WTC11 (cell line): ENCODE results near the gene TM9SF4. TPM values are rescaled to one million over a fixed set of nuclear protein-coding genes. Genes with fewer than 3 reads are reported as not detected.

Source experiments
- ATAC-seq: fragments of 200-7000 bp; cut with Tn5 transposase; 2 replicates; pipeline ENCODE4 v1.10.0; 2021; ENCODE audit warnings: mild to moderate bottlenecking, moderate library complexity
- CTCF ChIA-PET: fragments of 300-600 bp; sonication (Branson Sonifier 250); formaldehyde crosslinking; loops from one replicate; lab custom pipeline; 2021; ENCODE audit warnings: antibody characterized with exemption; lab: Charles Lee
- POLR2A ChIA-PET: fragments of 350-600 bp; sonication (Branson Sonifier 250); formaldehyde crosslinking; loops from one replicate; lab custom pipeline; 2021; ENCODE audit warnings: antibody characterized with exemption; lab: Charles Lee
- DNase-seq: peaks from one replicate; pipeline ENCODE4 v3.0.0; 2021; ENCODE audit warnings: low spot score
- H3K27ac Mint-ChIP-seq: 2 replicates; pipeline ENCODE4 v1.8.0; 2021; ENCODE audit warnings: mixed read lengths
- H3K27me3 Mint-ChIP-seq: 2 replicates; pipeline ENCODE4 v1.8.0; 2021; ENCODE audit warnings: low read depth, mild to moderate bottlenecking, moderate library complexity, mixed read lengths
- H3K36me3 Mint-ChIP-seq: 2 replicates; pipeline ENCODE4 v1.8.0; 2021; ENCODE audit warnings: mixed read lengths
- H3K4me1 Mint-ChIP-seq: 2 replicates; pipeline ENCODE4 v1.8.0; 2022; ENCODE audit warnings: mixed read lengths
- H3K4me3 Mint-ChIP-seq: 2 replicates; pipeline ENCODE4 v1.8.0; 2021; ENCODE audit warnings: mild to moderate bottlenecking, moderate library complexity, mixed read lengths
- H3K9me3 Mint-ChIP-seq: 2 replicates; pipeline ENCODE4 v1.8.0; 2021; ENCODE audit warnings: mixed read lengths
- EMX1 ChIP-seq: fragments of 250-450 bp; sonication (Bioruptor Pico); IDR thresholded peaks from 2 replicates; pipeline ENCODE4 v1.8.0; 2021; ENCODE audit warnings: mild to moderate bottlenecking
- ESRRA ChIP-seq: sonication (generic); formaldehyde crosslinking; IDR thresholded peaks from 2 replicates; pipeline ENCODE4 v1.8.1; 2022; ENCODE audit warnings: mild to moderate bottlenecking, missing genetic modification reagents, borderline replicate concordance
- GTF2I ChIP-seq: fragments of 250-450 bp; sonication (Bioruptor Pico); conservative IDR thresholded peaks from 2 replicates; pipeline ENCODE4 v1.4.0; 2021; ENCODE audit warnings: mild to moderate bottlenecking
- JAZF1 ChIP-seq: fragments of 250-450 bp; sonication (Bioruptor Pico); IDR thresholded peaks from 2 replicates; pipeline ENCODE4 v1.9.0; 2021; ENCODE audit warnings: moderate library complexity, mild to moderate bottlenecking, inconsistent platforms
- MXD4 ChIP-seq: fragments of 250-450 bp; sonication (Bioruptor Pico); IDR thresholded peaks from 2 replicates; pipeline ENCODE4 v1.8.0; 2021; ENCODE audit warnings: mild to moderate bottlenecking, moderate library complexity, borderline replicate concordance
- NFATC4 ChIP-seq: fragments of 250-450 bp; sonication (Bioruptor Pico); IDR thresholded peaks from 2 replicates; pipeline ENCODE4 v1.9.0; 2021; ENCODE audit warnings: mild to moderate bottlenecking
- NR2C2 ChIP-seq: sonication (generic); formaldehyde crosslinking; IDR thresholded peaks from 2 replicates; pipeline ENCODE4 v1.8.0; 2022; ENCODE audit warnings: mild to moderate bottlenecking, missing genetic modification reagents
- TCF7 ChIP-seq: sonication (generic); formaldehyde crosslinking; IDR thresholded peaks from 2 replicates; pipeline ENCODE4 v1.8.0; 2022; ENCODE audit warnings: mild to moderate bottlenecking, low read depth, missing genetic modification reagents, moderate library complexity
- ZBTB21 ChIP-seq: sonication (generic); formaldehyde crosslinking; IDR thresholded peaks from 2 replicates; pipeline ENCODE4 v1.8.1; 2023; ENCODE audit warnings: mild to moderate bottlenecking, missing genetic modification reagents, borderline replicate concordance
- ZNF219 ChIP-seq: sonication (generic); formaldehyde crosslinking; IDR thresholded peaks from 2 replicates; pipeline ENCODE4 v1.8.0; 2023; ENCODE audit warnings: missing genetic modification reagents, mild to moderate bottlenecking, borderline replicate concordance
- total RNA-seq: library from RNA; stranded (reverse); gene quantifications from 3 replicates; pipeline ENCODE4 v1.2.3, GENCODE V29; 2021
- TF ChIP-seq, protein P1 (sequence below): sonication (generic); formaldehyde crosslinking; IDR thresholded peaks from 2 replicates; pipeline ENCODE4 v1.8.0; 2023; ENCODE audit warnings: missing genetic modification reagents
- TF ChIP-seq, protein P2 (sequence below): sonication (generic); formaldehyde crosslinking; IDR thresholded peaks from 2 replicates; pipeline ENCODE4 v1.8.0; 2022; ENCODE audit warnings: mild to moderate bottlenecking, missing genetic modification reagents
- TF ChIP-seq, protein P3 (sequence below): sonication (generic); formaldehyde crosslinking; IDR thresholded peaks from 2 replicates; pipeline ENCODE4 v1.8.1; 2023; ENCODE audit warnings: mild to moderate bottlenecking, missing genetic modification reagents, borderline replicate concordance
- TF ChIP-seq, protein P4 (sequence below): fragments of 250-450 bp; sonication (Bioruptor Pico); IDR thresholded peaks from 2 replicates; pipeline ENCODE4 v1.8.0; 2021; ENCODE audit warnings: mild to moderate bottlenecking
- TF ChIP-seq, protein P5 (sequence below): sonication (generic); formaldehyde crosslinking; IDR thresholded peaks from 2 replicates; pipeline ENCODE4 v1.8.1; 2023; ENCODE audit warnings: mild to moderate bottlenecking, missing genetic modification reagents, moderate library complexity
- TF ChIP-seq, protein P6 (sequence below): sonication (generic); formaldehyde crosslinking; conservative IDR thresholded peaks from 2 replicates; pipeline ENCODE4 v1.8.1; 2023; ENCODE audit warnings: mild to moderate bottlenecking, low read depth, missing genetic modification reagents, moderate library complexity
- TF ChIP-seq, protein P7 (sequence below): sonication (generic); formaldehyde crosslinking; IDR thresholded peaks from 2 replicates; pipeline ENCODE4 v1.8.1; 2023; ENCODE audit warnings: mild to moderate bottlenecking, missing genetic modification reagents
- TF ChIP-seq, protein P8 (sequence below): fragments of 200-600 bp; IDR thresholded peaks from 2 replicates; pipeline ENCODE4 v1.8.0; 2022; ENCODE audit warnings: antibody characterized with exemption

The TM9SF4 gene
- total RNA-seq, 1 experiment from 2014 or later = 44.8 TPM

DNA sequence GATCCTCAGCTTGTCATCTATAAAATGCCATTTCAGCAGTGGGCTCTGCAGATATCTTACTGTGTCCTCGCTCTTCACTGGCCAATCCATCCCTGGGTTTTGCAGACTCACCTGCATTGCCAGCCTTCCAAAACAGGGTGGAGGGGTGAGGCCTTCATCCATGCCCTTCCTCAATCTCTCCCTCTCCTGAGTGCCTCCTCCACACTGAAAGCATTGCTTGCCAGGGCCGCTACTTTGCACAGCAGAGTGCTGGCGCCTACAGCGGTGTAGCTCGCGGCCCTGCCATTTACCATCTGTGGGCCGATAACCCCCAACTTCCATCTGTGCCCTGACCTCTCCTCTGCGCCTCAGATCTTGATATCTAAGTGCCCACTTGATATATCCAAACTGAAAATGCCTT lies 29.4 kb downstream of the TM9SF4 start (continued):
- TF ChIP-seq, protein P1, sequence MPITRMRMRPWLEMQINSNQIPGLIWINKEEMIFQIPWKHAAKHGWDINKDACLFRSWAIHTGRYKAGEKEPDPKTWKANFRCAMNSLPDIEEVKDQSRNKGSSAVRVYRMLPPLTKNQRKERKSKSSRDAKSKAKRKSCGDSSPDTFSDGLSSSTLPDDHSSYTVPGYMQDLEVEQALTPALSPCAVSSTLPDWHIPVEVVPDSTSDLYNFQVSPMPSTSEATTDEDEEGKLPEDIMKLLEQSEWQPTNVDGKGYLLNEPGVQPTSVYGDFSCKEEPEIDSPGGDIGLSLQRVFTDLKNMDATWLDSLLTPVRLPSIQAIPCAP (CRISPR knock-in tag) = no peak
- no peak for TF ChIP-seq GTF2I (CRISPR knock-in tag)

DNA sequence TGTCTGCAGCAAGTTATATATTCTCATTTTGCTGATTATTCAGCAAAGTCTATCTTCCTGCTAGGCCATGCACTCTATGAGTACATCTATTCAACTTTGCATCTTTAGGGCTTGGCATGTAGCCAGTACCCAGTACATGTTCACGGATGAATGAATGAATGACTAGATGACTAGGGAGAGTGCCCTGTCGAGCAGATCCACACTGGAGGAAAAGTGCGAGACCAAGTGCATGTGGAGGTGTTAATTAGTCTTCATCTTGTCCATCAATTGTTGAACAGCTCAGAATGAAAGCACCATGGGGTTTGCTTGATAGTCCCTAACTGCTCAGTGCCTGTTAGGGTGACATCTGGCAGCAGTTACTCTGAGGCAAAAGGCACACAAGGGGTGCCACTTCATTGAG lies 30.4 kb downstream of the TM9SF4 start:
- TF ChIP-seq JAZF1 = no peak
- TF ChIP-seq ZNF219 (CRISPR knock-in tag) = no peak
- no peak for TF ChIP-seq NR2C2 (CRISPR knock-in tag)
- TF ChIP-seq NFATC4 (CRISPR knock-in tag) = no peak
- no peak for TF ChIP-seq GTF2I (CRISPR knock-in tag)
- no peak for TF ChIP-seq MXD4 (CRISPR knock-in tag)
- TF ChIP-seq, protein P2, sequence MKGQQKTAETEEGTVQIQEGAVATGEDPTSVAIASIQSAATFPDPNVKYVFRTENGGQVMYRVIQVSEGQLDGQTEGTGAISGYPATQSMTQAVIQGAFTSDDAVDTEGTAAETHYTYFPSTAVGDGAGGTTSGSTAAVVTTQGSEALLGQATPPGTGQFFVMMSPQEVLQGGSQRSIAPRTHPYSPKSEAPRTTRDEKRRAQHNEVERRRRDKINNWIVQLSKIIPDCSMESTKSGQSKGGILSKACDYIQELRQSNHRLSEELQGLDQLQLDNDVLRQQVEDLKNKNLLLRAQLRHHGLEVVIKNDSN (CRISPR knock-in tag) = no peak
- TF ChIP-seq, protein P3, sequence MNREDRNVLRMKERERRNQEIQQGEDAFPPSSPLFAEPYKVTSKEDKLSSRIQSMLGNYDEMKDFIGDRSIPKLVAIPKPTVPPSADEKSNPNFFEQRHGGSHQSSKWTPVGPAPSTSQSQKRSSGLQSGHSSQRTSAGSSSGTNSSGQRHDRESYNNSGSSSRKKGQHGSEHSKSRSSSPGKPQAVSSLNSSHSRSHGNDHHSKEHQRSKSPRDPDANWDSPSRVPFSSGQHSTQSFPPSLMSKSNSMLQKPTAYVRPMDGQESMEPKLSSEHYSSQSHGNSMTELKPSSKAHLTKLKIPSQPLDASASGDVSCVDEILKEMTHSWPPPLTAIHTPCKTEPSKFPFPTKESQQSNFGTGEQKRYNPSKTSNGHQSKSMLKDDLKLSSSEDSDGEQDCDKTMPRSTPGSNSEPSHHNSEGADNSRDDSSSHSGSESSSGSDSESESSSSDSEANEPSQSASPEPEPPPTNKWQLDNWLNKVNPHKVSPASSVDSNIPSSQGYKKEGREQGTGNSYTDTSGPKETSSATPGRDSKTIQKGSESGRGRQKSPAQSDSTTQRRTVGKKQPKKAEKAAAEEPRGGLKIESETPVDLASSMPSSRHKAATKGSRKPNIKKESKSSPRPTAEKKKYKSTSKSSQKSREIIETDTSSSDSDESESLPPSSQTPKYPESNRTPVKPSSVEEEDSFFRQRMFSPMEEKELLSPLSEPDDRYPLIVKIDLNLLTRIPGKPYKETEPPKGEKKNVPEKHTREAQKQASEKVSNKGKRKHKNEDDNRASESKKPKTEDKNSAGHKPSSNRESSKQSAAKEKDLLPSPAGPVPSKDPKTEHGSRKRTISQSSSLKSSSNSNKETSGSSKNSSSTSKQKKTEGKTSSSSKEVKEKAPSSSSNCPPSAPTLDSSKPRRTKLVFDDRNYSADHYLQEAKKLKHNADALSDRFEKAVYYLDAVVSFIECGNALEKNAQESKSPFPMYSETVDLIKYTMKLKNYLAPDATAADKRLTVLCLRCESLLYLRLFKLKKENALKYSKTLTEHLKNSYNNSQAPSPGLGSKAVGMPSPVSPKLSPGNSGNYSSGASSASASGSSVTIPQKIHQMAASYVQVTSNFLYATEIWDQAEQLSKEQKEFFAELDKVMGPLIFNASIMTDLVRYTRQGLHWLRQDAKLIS (CRISPR knock-in tag) = no peak
- POLR2A ChIA-PET = no interaction called here
- Mint-ChIP-seq H3K9me3 (no peaks in the 10 kb centered on the region), H3K27ac (no peak overlapping the region), H3K27me3 (no peaks in the 10 kb centered on the region), H3K4me1 (no peaks in the 10 kb centered on the region), H3K36me3 (peaks cover 67% of the 10 kb centered on the region), H3K4me3 (no peak overlapping the region)
- CTCF ChIA-PET = no interaction called here
- DNase-seq (no peak), ATAC-seq (no peak)

DNA sequence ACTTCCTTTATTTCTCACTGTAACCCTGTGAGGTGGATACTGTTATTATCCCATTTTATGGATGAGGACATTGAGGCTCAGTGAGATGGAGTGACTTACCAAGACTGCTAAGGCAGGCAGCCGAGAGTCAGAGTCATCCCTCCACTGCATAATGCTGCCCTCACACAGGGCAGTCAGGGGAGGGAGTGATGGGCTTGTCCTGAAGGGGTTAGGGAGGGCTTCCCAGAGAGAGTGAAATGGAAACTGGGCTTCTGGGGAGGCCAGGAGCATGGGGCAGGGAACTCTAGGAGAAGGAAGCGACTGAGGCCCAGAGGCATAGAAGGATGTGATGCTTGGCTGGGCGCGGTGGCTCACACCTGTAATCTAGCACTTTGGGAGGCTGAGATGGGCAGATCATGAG lies 31.1 kb downstream of the TM9SF4 start:
- Mint-ChIP-seq H3K9me3 (no peaks in the 10 kb centered on the region), H3K27me3 (no peaks in the 10 kb centered on the region), H3K27ac (no peak overlapping the region), H3K4me1 (no peaks in the 10 kb centered on the region), H3K36me3 (peaks cover 71% of the 10 kb centered on the region), H3K4me3 (no peak overlapping the region)
- CTCF ChIA-PET = no interaction called here
- ATAC-seq = no peak
- no peak for DNase-seq
- POLR2A ChIA-PET = no interaction called here
- TF ChIP-seq ZBTB21 (CRISPR knock-in tag) (no peak), ESRRA (no peak), EMX1 (CRISPR knock-in tag) (no peak), TCF7 (CRISPR knock-in tag) (no peak), MXD4 (CRISPR knock-in tag) (no peak)
- TF ChIP-seq, protein P4, sequence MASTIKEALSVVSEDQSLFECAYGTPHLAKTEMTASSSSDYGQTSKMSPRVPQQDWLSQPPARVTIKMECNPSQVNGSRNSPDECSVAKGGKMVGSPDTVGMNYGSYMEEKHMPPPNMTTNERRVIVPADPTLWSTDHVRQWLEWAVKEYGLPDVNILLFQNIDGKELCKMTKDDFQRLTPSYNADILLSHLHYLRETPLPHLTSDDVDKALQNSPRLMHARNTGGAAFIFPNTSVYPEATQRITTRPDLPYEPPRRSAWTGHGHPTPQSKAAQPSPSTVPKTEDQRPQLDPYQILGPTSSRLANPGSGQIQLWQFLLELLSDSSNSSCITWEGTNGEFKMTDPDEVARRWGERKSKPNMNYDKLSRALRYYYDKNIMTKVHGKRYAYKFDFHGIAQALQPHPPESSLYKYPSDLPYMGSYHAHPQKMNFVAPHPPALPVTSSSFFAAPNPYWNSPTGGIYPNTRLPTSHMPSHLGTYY = no peak
- TF ChIP-seq, protein P5, sequence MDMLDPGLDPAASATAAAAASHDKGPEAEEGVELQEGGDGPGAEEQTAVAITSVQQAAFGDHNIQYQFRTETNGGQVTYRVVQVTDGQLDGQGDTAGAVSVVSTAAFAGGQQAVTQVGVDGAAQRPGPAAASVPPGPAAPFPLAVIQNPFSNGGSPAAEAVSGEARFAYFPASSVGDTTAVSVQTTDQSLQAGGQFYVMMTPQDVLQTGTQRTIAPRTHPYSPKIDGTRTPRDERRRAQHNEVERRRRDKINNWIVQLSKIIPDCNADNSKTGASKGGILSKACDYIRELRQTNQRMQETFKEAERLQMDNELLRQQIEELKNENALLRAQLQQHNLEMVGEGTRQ (CRISPR knock-in tag) = no peak
- TF ChIP-seq, protein P6, sequence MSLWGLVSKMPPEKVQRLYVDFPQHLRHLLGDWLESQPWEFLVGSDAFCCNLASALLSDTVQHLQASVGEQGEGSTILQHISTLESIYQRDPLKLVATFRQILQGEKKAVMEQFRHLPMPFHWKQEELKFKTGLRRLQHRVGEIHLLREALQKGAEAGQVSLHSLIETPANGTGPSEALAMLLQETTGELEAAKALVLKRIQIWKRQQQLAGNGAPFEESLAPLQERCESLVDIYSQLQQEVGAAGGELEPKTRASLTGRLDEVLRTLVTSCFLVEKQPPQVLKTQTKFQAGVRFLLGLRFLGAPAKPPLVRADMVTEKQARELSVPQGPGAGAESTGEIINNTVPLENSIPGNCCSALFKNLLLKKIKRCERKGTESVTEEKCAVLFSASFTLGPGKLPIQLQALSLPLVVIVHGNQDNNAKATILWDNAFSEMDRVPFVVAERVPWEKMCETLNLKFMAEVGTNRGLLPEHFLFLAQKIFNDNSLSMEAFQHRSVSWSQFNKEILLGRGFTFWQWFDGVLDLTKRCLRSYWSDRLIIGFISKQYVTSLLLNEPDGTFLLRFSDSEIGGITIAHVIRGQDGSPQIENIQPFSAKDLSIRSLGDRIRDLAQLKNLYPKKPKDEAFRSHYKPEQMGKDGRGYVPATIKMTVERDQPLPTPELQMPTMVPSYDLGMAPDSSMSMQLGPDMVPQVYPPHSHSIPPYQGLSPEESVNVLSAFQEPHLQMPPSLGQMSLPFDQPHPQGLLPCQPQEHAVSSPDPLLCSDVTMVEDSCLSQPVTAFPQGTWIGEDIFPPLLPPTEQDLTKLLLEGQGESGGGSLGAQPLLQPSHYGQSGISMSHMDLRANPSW (CRISPR knock-in tag) = no peak
- TF ChIP-seq, protein P7, sequence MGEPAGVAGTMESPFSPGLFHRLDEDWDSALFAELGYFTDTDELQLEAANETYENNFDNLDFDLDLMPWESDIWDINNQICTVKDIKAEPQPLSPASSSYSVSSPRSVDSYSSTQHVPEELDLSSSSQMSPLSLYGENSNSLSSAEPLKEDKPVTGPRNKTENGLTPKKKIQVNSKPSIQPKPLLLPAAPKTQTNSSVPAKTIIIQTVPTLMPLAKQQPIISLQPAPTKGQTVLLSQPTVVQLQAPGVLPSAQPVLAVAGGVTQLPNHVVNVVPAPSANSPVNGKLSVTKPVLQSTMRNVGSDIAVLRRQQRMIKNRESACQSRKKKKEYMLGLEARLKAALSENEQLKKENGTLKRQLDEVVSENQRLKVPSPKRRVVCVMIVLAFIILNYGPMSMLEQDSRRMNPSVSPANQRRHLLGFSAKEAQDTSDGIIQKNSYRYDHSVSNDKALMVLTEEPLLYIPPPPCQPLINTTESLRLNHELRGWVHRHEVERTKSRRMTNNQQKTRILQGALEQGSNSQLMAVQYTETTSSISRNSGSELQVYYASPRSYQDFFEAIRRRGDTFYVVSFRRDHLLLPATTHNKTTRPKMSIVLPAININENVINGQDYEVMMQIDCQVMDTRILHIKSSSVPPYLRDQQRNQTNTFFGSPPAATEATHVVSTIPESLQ (CRISPR knock-in tag) = no peak
- TF ChIP-seq, protein P8, sequence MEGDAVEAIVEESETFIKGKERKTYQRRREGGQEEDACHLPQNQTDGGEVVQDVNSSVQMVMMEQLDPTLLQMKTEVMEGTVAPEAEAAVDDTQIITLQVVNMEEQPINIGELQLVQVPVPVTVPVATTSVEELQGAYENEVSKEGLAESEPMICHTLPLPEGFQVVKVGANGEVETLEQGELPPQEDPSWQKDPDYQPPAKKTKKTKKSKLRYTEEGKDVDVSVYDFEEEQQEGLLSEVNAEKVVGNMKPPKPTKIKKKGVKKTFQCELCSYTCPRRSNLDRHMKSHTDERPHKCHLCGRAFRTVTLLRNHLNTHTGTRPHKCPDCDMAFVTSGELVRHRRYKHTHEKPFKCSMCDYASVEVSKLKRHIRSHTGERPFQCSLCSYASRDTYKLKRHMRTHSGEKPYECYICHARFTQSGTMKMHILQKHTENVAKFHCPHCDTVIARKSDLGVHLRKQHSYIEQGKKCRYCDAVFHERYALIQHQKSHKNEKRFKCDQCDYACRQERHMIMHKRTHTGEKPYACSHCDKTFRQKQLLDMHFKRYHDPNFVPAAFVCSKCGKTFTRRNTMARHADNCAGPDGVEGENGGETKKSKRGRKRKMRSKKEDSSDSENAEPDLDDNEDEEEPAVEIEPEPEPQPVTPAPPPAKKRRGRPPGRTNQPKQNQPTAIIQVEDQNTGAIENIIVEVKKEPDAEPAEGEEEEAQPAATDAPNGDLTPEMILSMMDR = no peak
